ENCODE results near the gene PANX1. TPM values are rescaled to one million over a fixed set of nuclear protein-coding genes. Genes with fewer than 3 reads are reported as not detected.

PANX1 gene
- total and polyA plus RNA-seq, 2 experiments from 2014 or later, result 9.5 to 40.8 TPM

DNA sequence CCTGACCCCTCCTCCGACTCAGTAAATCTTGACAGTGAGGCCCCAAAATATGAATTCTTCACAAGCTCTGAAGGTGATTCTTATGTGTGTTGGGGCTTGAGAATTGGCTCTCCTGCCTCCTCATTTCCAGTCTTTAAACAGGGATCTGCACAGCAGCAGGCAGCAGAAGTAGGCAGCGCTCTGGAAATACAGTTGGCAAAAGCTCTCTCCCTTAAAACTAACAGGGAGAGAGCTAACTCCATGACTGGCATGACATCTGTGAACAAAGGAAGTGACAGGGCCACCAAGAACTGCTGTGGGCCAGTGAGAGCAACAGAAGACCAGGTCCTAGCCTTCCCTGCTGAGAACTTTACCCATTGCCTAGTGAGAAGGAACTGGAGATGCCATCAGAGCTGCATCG, 70.1 kb downstream of the PANX1 start:
- Histone ChIP-seq H3K4me2 (no peak overlapping the region), H3K27ac (ENCODE audit: low read depth) (no peak overlapping the region), H4K20me1 (replicated peaks; ENCODE audit: insufficient read depth) (no peaks in the 10 kb centered on the region), H3F3A (replicated peaks; ENCODE audit: low read depth) (no peaks in the 10 kb centered on the region), H2AFZ (no peak overlapping the region), H3K27me3 (ENCODE audit: insufficient read depth) (no peaks in the 10 kb centered on the region), H3K4me1 (ENCODE audit: insufficient read depth) (no peaks in the 10 kb centered on the region), H3K36me3 (ENCODE audit: insufficient read depth) (no peaks in the 10 kb centered on the region), H3K79me2 (replicated peaks; ENCODE audit: insufficient read depth) (no peaks in the 10 kb centered on the region), H3K4me3 (no peak overlapping the region), H3K9me2 (ENCODE audit: insufficient read depth) (no peaks in the 10 kb centered on the region)
- H3K9me3 Mint-ChIP-seq, result no peaks in the 10 kb centered on the region
- TF ChIP-seq JUNB (IDR thresholded peaks at IDR 0.05; ENCODE audit: unreplicated experiment), result no peak
- TF ChIP-seq NANOG (IDR thresholded peaks at IDR 0.05; ENCODE audit: borderline replicate concordance), result no peak
- TF ChIP-seq POLR2AphosphoS5 (IDR thresholded peaks at IDR 0.05; ENCODE audit: low read depth), result no peak
- TF ChIP-seq, protein P1, sequence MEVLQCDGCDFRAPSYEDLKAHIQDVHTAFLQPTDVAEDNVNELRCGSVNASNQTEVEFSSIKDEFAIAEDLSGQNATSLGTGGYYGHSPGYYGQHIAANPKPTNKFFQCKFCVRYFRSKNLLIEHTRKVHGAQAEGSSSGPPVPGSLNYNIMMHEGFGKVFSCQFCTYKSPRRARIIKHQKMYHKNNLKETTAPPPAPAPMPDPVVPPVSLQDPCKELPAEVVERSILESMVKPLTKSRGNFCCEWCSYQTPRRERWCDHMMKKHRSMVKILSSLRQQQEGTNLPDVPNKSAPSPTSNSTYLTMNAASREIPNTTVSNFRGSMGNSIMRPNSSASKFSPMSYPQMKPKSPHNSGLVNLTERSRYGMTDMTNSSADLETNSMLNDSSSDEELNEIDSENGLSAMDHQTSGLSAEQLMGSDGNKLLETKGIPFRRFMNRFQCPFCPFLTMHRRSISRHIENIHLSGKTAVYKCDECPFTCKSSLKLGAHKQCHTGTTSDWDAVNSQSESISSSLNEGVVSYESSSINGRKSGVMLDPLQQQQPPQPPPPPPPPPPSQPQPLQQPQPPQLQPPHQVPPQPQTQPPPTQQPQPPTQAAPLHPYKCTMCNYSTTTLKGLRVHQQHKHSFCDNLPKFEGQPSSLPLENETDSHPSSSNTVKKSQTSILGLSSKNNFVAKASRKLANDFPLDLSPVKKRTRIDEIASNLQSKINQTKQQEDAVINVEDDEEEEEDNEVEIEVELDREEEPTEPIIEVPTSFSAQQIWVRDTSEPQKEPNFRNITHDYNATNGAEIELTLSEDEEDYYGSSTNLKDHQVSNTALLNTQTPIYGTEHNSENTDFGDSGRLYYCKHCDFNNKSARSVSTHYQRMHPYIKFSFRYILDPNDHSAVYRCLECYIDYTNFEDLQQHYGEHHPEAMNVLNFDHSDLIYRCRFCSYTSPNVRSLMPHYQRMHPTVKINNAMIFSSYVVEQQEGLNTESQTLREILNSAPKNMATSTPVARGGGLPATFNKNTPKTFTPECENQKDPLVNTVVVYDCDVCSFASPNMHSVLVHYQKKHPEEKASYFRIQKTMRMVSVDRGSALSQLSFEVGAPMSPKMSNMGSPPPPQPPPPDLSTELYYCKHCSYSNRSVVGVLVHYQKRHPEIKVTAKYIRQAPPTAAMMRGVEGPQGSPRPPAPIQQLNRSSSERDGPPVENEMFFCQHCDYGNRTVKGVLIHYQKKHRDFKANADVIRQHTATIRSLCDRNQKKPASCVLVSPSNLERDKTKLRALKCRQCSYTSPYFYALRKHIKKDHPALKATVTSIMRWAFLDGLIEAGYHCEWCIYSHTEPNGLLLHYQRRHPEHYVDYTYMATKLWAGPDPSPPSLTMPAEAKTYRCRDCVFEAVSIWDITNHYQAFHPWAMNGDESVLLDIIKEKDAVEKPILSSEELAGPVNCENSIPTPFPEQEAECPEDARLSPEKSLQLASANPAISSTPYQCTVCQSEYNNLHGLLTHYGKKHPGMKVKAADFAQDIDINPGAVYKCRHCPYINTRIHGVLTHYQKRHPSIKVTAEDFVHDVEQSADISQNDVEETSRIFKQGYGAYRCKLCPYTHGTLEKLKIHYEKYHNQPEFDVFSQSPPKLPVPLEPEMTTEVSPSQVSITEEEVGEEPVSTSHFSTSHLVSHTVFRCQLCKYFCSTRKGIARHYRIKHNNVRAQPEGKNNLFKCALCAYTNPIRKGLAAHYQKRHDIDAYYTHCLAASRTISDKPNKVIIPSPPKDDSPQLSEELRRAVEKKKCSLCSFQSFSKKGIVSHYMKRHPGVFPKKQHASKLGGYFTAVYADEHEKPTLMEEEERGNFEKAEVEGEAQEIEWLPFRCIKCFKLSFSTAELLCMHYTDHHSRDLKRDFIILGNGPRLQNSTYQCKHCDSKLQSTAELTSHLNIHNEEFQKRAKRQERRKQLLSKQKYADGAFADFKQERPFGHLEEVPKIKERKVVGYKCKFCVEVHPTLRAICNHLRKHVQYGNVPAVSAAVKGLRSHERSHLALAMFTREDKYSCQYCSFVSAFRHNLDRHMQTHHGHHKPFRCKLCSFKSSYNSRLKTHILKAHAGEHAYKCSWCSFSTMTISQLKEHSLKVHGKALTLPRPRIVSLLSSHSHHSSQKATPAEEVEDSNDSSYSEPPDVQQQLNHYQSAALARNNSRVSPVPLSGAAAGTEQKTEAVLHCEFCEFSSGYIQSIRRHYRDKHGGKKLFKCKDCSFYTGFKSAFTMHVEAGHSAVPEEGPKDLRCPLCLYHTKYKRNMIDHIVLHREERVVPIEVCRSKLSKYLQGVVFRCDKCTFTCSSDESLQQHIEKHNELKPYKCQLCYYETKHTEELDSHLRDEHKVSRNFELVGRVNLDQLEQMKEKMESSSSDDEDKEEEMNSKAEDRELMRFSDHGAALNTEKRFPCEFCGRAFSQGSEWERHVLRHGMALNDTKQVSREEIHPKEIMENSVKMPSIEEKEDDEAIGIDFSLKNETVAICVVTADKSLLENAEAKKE (CRISPR knock-in tag; IDR thresholded peaks at IDR 0.05), result no peak
- no peak for TF ChIP-seq ZNF114 (CRISPR knock-in tag; IDR thresholded peaks at IDR 0.05)
- TF ChIP-seq ZNF331 (CRISPR knock-in tag; IDR thresholded peaks at IDR 0.05; ENCODE audit: low read depth), result no peak
- TF ChIP-seq, protein P2, sequence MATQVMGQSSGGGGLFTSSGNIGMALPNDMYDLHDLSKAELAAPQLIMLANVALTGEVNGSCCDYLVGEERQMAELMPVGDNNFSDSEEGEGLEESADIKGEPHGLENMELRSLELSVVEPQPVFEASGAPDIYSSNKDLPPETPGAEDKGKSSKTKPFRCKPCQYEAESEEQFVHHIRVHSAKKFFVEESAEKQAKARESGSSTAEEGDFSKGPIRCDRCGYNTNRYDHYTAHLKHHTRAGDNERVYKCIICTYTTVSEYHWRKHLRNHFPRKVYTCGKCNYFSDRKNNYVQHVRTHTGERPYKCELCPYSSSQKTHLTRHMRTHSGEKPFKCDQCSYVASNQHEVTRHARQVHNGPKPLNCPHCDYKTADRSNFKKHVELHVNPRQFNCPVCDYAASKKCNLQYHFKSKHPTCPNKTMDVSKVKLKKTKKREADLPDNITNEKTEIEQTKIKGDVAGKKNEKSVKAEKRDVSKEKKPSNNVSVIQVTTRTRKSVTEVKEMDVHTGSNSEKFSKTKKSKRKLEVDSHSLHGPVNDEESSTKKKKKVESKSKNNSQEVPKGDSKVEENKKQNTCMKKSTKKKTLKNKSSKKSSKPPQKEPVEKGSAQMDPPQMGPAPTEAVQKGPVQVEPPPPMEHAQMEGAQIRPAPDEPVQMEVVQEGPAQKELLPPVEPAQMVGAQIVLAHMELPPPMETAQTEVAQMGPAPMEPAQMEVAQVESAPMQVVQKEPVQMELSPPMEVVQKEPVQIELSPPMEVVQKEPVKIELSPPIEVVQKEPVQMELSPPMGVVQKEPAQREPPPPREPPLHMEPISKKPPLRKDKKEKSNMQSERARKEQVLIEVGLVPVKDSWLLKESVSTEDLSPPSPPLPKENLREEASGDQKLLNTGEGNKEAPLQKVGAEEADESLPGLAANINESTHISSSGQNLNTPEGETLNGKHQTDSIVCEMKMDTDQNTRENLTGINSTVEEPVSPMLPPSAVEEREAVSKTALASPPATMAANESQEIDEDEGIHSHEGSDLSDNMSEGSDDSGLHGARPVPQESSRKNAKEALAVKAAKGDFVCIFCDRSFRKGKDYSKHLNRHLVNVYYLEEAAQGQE (IDR thresholded peaks at IDR 0.05; ENCODE audit: unreplicated experiment), result no peak
- TF ChIP-seq, protein P3, sequence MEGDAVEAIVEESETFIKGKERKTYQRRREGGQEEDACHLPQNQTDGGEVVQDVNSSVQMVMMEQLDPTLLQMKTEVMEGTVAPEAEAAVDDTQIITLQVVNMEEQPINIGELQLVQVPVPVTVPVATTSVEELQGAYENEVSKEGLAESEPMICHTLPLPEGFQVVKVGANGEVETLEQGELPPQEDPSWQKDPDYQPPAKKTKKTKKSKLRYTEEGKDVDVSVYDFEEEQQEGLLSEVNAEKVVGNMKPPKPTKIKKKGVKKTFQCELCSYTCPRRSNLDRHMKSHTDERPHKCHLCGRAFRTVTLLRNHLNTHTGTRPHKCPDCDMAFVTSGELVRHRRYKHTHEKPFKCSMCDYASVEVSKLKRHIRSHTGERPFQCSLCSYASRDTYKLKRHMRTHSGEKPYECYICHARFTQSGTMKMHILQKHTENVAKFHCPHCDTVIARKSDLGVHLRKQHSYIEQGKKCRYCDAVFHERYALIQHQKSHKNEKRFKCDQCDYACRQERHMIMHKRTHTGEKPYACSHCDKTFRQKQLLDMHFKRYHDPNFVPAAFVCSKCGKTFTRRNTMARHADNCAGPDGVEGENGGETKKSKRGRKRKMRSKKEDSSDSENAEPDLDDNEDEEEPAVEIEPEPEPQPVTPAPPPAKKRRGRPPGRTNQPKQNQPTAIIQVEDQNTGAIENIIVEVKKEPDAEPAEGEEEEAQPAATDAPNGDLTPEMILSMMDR (conservative IDR thresholded peaks at IDR 0.05; ENCODE audit: low read depth in 2 of 2), result no peak
- TF ChIP-seq, protein P4, sequence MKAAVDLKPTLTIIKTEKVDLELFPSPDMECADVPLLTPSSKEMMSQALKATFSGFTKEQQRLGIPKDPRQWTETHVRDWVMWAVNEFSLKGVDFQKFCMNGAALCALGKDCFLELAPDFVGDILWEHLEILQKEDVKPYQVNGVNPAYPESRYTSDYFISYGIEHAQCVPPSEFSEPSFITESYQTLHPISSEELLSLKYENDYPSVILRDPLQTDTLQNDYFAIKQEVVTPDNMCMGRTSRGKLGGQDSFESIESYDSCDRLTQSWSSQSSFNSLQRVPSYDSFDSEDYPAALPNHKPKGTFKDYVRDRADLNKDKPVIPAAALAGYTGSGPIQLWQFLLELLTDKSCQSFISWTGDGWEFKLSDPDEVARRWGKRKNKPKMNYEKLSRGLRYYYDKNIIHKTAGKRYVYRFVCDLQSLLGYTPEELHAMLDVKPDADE (IDR thresholded peaks at IDR 0.05), result no peak
- no peak for TF ChIP-seq STAT1 (IDR thresholded peaks at IDR 0.05; ENCODE audit: unreplicated experiment)
- no peak for TF ChIP-seq EZH2 (IDR thresholded peaks at IDR 0.05; ENCODE audit: low read depth, unreplicated experiment)
- no peak for TF ChIP-seq EZH2phosphoT487 (IDR thresholded peaks at IDR 0.05; ENCODE audit: unreplicated experiment)
- TF ChIP-seq CREB1 (CRISPR knock-in tag; IDR thresholded peaks at IDR 0.05; ENCODE audit: low read depth), result no peak
- H3K4me3 Mint-ChIP-seq, result no peak overlapping the region
- ATAC-seq (no peak), DNase-seq (ENCODE audit: low spot score) (no peak)
- H3K27ac Mint-ChIP-seq, result no peak overlapping the region
- H3K36me3 Mint-ChIP-seq (ENCODE audit: low read depth), result no peaks in the 10 kb centered on the region
- peaks cover 3% of the 10 kb centered on the region for H3K27me3 Mint-ChIP-seq (ENCODE audit: insufficient read depth, low read depth, poor library complexity)
- H3K4me1 Mint-ChIP-seq, result no peaks in the 10 kb centered on the region

Measured in GM23338 (cell line).